BLaER1 (cell line): Measurements from ENCODE around the gene CRYBG1.
A peak's percentile ranks its signal among the peaks of the same experiment; 100 is the strongest.
"Not testable (repeated sequence)": the region's sequence is repeated elsewhere in the genome, so short reads cannot be mapped to it uniquely, and the experiment has no call there.

ENCODE experiments used
- H3K27ac ChIP-seq: shearing (Covaris generic); formaldehyde crosslinking; 2 replicates; pipeline ENCODE4 v1.8.1; 2022
- H3K27me3 ChIP-seq: shearing (Covaris generic); formaldehyde crosslinking; 2 replicates; pipeline ENCODE4 v1.8.1; 2022
- H3K36me3 ChIP-seq: shearing (Covaris generic); formaldehyde crosslinking; 2 replicates; pipeline ENCODE4 v1.8.1; 2022
- H3K4me1 ChIP-seq: shearing (Covaris generic); formaldehyde crosslinking; 2 replicates; pipeline ENCODE4 v1.8.1; 2022
- H3K4me2 ChIP-seq: shearing (Covaris generic); formaldehyde crosslinking; 2 replicates; pipeline ENCODE4 v1.8.1; 2022
- H3K4me3 ChIP-seq: shearing (Covaris generic); formaldehyde crosslinking; 2 replicates; pipeline ENCODE4 v1.8.1; 2022
- H3K9ac ChIP-seq: shearing (Covaris generic); formaldehyde crosslinking; 2 replicates; pipeline ENCODE4 v1.8.1; 2022
- H3K9me3 ChIP-seq: shearing (Covaris generic); formaldehyde crosslinking; 2 replicates; pipeline ENCODE4 v1.8.1; 2022
- H4K20me1 ChIP-seq: shearing (Covaris generic); formaldehyde crosslinking; 2 replicates; pipeline ENCODE4 v1.8.1; 2022
- Cebpa-rat ChIP-seq: shearing (Covaris generic); IDR thresholded peaks from 2 replicates; pipeline ENCODE4 v1.8.1; 2022

CRYBG1 gene

DNA sequence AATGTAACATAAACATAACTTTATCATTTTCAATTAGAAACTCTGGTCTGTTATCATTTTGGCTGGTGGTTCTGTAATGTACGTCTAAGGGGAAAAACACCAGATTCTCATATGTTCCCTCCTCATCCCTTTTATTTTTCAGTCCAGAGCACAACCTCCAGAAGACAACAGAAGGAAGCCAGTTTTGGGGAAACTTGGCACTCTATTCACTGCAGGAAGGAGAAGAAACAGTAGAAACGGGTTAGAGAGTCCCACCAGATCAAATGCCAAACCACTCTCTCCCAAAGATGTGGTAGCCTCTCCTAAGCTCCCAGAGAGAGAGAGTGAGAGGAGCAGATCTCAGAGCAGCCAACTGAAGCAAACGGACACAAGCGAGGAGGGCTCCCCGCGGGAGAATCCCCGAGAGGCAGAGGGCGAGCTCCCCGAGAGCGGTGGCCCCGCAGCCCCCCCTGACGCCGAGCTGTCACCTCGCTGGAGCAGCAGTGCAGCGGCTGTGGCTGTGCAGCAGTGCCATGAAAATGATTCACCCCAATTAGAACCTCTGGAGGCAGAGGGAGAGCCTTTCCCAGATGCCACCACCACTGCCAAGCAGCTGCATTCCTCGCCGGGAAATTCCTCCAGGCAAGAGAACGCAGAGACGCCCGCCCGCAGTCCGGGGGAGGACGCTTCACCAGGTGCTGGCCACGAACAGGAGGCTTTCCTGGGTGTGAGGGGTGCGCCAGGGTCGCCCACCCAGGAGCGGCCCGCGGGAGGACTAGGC, 151.0 kb downstream of the CRYBG1 start:
- peak overlapping the region; percentile 88 for H3K4me2 ChIP-seq
- peaks cover 85% of the 10 kb centered on the region for H3K27me3 ChIP-seq
- H3K36me3 ChIP-seq: no peaks in the 10 kb centered on the region
- no peak for TF ChIP-seq Cebpa-rat
- peaks cover 45% of the 10 kb centered on the region for H3K4me1 ChIP-seq
- no peak overlapping the region for H3K9ac ChIP-seq
- no peak overlapping the region for H3K27ac ChIP-seq
- peaks cover 46% of the 10 kb centered on the region for H4K20me1 ChIP-seq
- H3K9me3 ChIP-seq: peaks cover 8% of the 10 kb centered on the region; the same call in 1 of the 2 replicates
- H3K4me3 ChIP-seq: peak overlapping the region; percentile 71

DNA sequence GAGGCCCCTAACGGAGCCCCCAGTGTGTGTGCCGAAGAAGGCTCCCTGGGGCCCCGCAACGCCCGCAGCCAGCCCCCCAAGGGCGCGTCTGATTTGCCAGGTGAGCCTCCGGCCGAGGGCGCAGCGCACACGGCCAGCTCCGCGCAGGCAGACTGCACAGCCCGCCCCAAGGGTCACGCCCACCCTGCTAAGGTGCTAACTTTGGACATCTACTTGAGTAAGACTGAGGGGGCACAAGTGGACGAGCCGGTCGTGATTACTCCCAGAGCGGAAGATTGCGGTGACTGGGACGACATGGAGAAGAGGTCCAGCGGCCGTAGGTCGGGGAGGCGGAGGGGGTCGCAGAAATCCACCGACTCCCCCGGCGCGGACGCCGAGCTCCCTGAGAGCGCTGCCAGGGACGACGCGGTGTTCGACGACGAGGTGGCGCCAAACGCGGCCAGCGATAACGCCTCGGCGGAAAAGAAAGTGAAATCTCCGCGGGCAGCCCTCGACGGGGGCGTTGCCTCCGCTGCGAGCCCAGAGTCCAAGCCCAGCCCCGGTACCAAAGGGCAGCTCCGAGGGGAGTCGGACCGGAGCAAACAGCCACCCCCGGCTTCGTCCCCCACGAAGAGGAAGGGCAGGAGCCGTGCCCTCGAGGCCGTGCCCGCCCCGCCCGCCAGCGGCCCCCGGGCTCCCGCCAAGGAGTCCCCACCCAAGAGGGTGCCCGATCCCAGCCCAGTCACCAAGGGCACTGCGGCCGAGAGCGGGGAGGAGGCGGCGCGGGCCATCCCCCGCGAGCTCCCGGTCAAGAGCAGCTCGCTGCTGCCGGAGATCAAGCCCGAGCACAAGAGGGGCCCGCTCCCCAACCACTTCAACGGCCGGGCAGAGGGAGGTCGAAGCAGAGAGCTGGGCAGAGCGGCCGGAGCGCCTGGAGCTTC, 151.8 kb downstream of the CRYBG1 start:
- Histone ChIP-seq H3K4me1 (peaks cover 50% of the 10 kb centered on the region), H3K9ac (peak overlapping the region; percentile 44; the same call in 1 of the 2 replicates), H3K27ac (no peak overlapping the region), H3K4me2 (peak overlapping the region; percentile 88), H3K9me3 (peaks cover 8% of the 10 kb centered on the region; the same call in 1 of the 2 replicates), H3K27me3 (peaks cover 81% of the 10 kb centered on the region), H4K20me1 (peaks cover 46% of the 10 kb centered on the region), H3K36me3 (no peaks in the 10 kb centered on the region), H3K4me3 (peak overlapping the region; percentile 71)
- TF ChIP-seq Cebpa-rat: no peak

- Histone ChIP-seq H3K27me3 (peaks cover 73% of the 10 kb centered on the region), H3K4me2 (peak overlapping the region; percentile 88), H3K4me1 (peaks cover 50% of the 10 kb centered on the region), H4K20me1 (peaks cover 46% of the 10 kb centered on the region), H3K36me3 (no peaks in the 10 kb centered on the region), H3K27ac (no peak overlapping the region), H3K9ac (no peak overlapping the region), H3K4me3 (peak overlapping the region; percentile 71), H3K9me3 (peaks cover 8% of the 10 kb centered on the region; the same call in 1 of the 2 replicates)
- TF ChIP-seq Cebpa-rat: no peak
These were observed 152.6 kb downstream of the CRYBG1 start for GRCh38 chr6:106512968-106513574.

- H3K9ac ChIP-seq: no peak overlapping the region
- peaks cover 1% of the 10 kb centered on the region; the same call in 1 of the 2 replicates for H3K9me3 ChIP-seq
- H3K4me3 ChIP-seq: no peak overlapping the region
- H3K4me2 ChIP-seq: no peak overlapping the region
- TF ChIP-seq Cebpa-rat: no peak
- no peaks in the 10 kb centered on the region for H3K36me3 ChIP-seq
- H4K20me1 ChIP-seq: peaks cover 46% of the 10 kb centered on the region
- no peak overlapping the region for H3K27ac ChIP-seq
- H3K4me1 ChIP-seq: peaks cover 57% of the 10 kb centered on the region
- peaks cover 64% of the 10 kb centered on the region for H3K27me3 ChIP-seq
These were observed 153.5 kb downstream of the CRYBG1 start for GRCh38 chr6:106513808-106514582.

- H3K36me3 ChIP-seq: no peaks in the 10 kb centered on the region
- peaks cover 59% of the 10 kb centered on the region for H3K27me3 ChIP-seq
- H3K4me3 ChIP-seq: no peak overlapping the region
- peaks cover 61% of the 10 kb centered on the region for H3K4me1 ChIP-seq
- H4K20me1 ChIP-seq: peaks cover 43% of the 10 kb centered on the region
- no peak for TF ChIP-seq Cebpa-rat
- H3K27ac ChIP-seq: no peak overlapping the region
- no peaks in the 10 kb centered on the region for H3K9me3 ChIP-seq
- no peak overlapping the region for H3K9ac ChIP-seq
- no peak overlapping the region for H3K4me2 ChIP-seq
These were observed 154.0 kb downstream of the CRYBG1 start for GRCh38 chr6:106514583-106514885.

DNA sequence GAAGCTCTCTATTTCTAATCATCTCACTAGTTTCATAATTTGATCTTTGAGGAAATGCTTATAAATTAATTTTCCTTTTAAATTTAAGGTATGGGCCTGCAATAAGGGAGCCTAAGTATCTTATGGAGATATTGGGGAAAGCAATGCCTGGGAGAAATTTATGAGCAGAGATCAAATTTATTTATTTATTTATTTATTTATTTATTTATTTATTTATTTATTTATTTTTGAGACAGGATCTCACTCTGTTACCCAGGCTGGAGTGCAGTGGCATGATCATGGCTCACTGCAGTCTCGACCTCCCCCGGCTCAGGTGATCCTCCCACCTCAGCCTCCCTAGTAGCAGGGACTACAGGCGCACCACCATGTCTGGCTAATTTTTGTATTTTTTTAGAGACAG, 155.1 kb downstream of the CRYBG1 start:
- H3K27me3 ChIP-seq: peaks cover 48% of the 10 kb centered on the region
- peaks cover 61% of the 10 kb centered on the region for H3K4me1 ChIP-seq
- not testable (repeated sequence) for H3K4me3 ChIP-seq, H3K4me2 ChIP-seq, H3K27ac ChIP-seq, H3K36me3 ChIP-seq, H3K9me3 ChIP-seq, H3K9ac ChIP-seq
- peaks cover 33% of the 10 kb centered on the region for H4K20me1 ChIP-seq

- peaks cover 22% of the 10 kb centered on the region for H4K20me1 ChIP-seq
- peaks cover 38% of the 10 kb centered on the region for H3K27me3 ChIP-seq
- peaks cover 63% of the 10 kb centered on the region for H3K4me1 ChIP-seq
- no peaks in the 10 kb centered on the region for H3K36me3 ChIP-seq
- H3K9ac ChIP-seq: no peak overlapping the region
- H3K4me2 ChIP-seq: peak overlapping the region; percentile 51
- no peak overlapping the region for H3K27ac ChIP-seq
- no peak for TF ChIP-seq Cebpa-rat
- no peaks in the 10 kb centered on the region for H3K9me3 ChIP-seq
- no peak overlapping the region for H3K4me3 ChIP-seq
These were observed 156.1 kb downstream of the CRYBG1 start for GRCh38 chr6:106516616-106517015.

- Histone ChIP-seq H3K36me3 (no peaks in the 10 kb centered on the region), H3K27me3 (peaks cover 27% of the 10 kb centered on the region), H3K4me3 (no peak overlapping the region), H3K4me2 (no peak overlapping the region), H4K20me1 (peaks cover 16% of the 10 kb centered on the region; the same call in 1 of the 2 replicates), H3K9ac (no peak overlapping the region), H3K9me3 (no peaks in the 10 kb centered on the region), H3K27ac (no peak overlapping the region), H3K4me1 (peaks cover 57% of the 10 kb centered on the region)
- no peak for TF ChIP-seq Cebpa-rat
These were observed 157.2 kb downstream of the CRYBG1 start for GRCh38 chr6:106517706-106518105.

DNA sequence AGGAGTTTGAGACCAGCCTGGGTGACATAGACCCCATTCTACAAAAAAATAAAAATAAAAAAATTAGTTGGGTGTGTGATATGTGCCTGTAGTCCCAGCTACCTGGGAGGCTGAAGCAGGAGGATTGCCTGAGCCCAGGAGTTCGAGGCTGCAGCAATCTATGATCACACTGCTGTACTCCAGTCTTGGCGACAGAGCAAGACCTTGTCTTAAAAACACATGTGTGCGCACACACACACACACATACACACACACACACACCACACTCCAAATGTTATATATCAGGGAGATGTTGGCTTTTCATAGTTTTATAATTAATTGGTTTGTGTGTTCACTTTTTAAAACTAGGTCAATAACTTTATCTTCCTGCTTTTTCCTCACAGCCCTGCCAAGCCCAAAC, 158.2 kb downstream of the CRYBG1 start:
- no peak for TF ChIP-seq Cebpa-rat
- peaks cover 17% of the 10 kb centered on the region for H3K27me3 ChIP-seq
- no peak overlapping the region; the same call in 1 of the 2 replicates for H3K27ac ChIP-seq
- peak overlapping the region; percentile 83 for H3K4me2 ChIP-seq
- no peak overlapping the region for H3K4me3 ChIP-seq
- H3K9ac ChIP-seq: no peak overlapping the region
- no peaks in the 10 kb centered on the region for H3K36me3 ChIP-seq
- no peaks in the 10 kb centered on the region for H3K9me3 ChIP-seq
- peaks cover 5% of the 10 kb centered on the region; the same call in 1 of the 2 replicates for H4K20me1 ChIP-seq
- peaks cover 50% of the 10 kb centered on the region for H3K4me1 ChIP-seq
